ENCODE measurements around the gene SKI. TPM values are rescaled to one million over a fixed set of nuclear protein-coding genes. Genes with fewer than 3 reads are reported as not detected.

SKI gene
- total and polyA plus RNA-seq, 2 experiments from 2014 or later, result 9.3 to 66.8 TPM

GRCh38 chr1:2271211-2271721 is 43.1 kb downstream of the SKI start (continued):
- TF ChIP-seq ZNF462 (CRISPR knock-in tag; IDR thresholded peaks at IDR 0.05) (no peak), CREB1 (CRISPR knock-in tag; IDR thresholded peaks at IDR 0.05; ENCODE audit: low read depth) (no peak), ZNF114 (CRISPR knock-in tag; IDR thresholded peaks at IDR 0.05) (no peak), CTCF (conservative IDR thresholded peaks at IDR 0.05; ENCODE audit: low read depth in 2 of 2) (no peak), EZH2 (IDR thresholded peaks at IDR 0.05; ENCODE audit: low read depth, unreplicated experiment) (no peak), ZNF331 (CRISPR knock-in tag; IDR thresholded peaks at IDR 0.05; ENCODE audit: low read depth) (no peak), JUNB (IDR thresholded peaks at IDR 0.05; ENCODE audit: unreplicated experiment) (no peak)

Data from GM23338 (cell line).